ENCODE measurements around the gene CDIPT. TPM values are rescaled to one million over a fixed set of nuclear protein-coding genes. Genes with fewer than 3 reads are reported as not detected.

CDIPT gene
- total RNA-seq, 1 donor from 2014 or later, result 68.6 TPM

- TF ChIP-seq CTCF (IDR thresholded peaks at IDR 0.05; ENCODE audit: borderline replicate concordance), result no peak
- intact Hi-C loops (cut with micrococcal nuclease), result no loop called here
- H3K9me3 ChIP-seq (replicated peaks), result no peaks in the 10 kb centered on the region
- peaks cover 28% of the 10 kb centered on the region for H3K36me3 ChIP-seq
- no peak for DNase-seq
- peak overlapping the region; percentile 95 for H3K4me3 ChIP-seq
- H3K4me1 ChIP-seq, result peaks cover 31% of the 10 kb centered on the region
- peak overlapping the region; percentile 94 for H3K27ac ChIP-seq (replicated peaks)
- H3K27me3 ChIP-seq (ENCODE audit: low read depth), result no peaks in the 10 kb centered on the region
Measured at GRCh38 chr16:29863669-29863984, 601 bp upstream of the CDIPT start.

GRCh38 chr16:29862383-29862883, 593 bp downstream of the CDIPT start:
- peak; percentile 24 for DNase-seq
- intact Hi-C loops (cut with micrococcal nuclease), result no loop called here

GRCh38 chr16:29860218-29860617, 2.8 kb downstream of the CDIPT start:
- Histone ChIP-seq H3K4me3 (no peak overlapping the region), H3K36me3 (peaks cover 33% of the 10 kb centered on the region), H3K4me1 (peaks cover 38% of the 10 kb centered on the region), H3K27me3 (ENCODE audit: low read depth) (no peaks in the 10 kb centered on the region), H3K27ac (replicated peaks) (no peak overlapping the region), H3K9me3 (replicated peaks) (no peaks in the 10 kb centered on the region)
- intact Hi-C loops (cut with micrococcal nuclease), result no loop called here
- no peak for TF ChIP-seq CTCF (IDR thresholded peaks at IDR 0.05; ENCODE audit: borderline replicate concordance)
- DNase-seq, result peak; percentile 41

More at GRCh38 chr16:29862383-29862883, 593 bp downstream of the CDIPT start:
- Histone ChIP-seq H3K9me3 (replicated peaks) (no peaks in the 10 kb centered on the region), H3K27me3 (ENCODE audit: low read depth) (no peaks in the 10 kb centered on the region), H3K4me1 (peaks cover 31% of the 10 kb centered on the region), H3K27ac (replicated peaks) (peak overlapping the region; percentile 94), H3K36me3 (peaks cover 33% of the 10 kb centered on the region), H3K4me3 (peak overlapping the region; percentile 95)
- no peak for TF ChIP-seq CTCF (IDR thresholded peaks at IDR 0.05; ENCODE audit: borderline replicate concordance)

- no peaks in the 10 kb centered on the region for H3K27me3 ChIP-seq (ENCODE audit: low read depth)
- no peak overlapping the region for H3K27ac ChIP-seq (replicated peaks)
- peaks cover 33% of the 10 kb centered on the region for H3K36me3 ChIP-seq
- TF ChIP-seq CTCF (IDR thresholded peaks at IDR 0.05; ENCODE audit: borderline replicate concordance), result no peak
- H3K9me3 ChIP-seq (replicated peaks), result no peaks in the 10 kb centered on the region
- no peak for DNase-seq
- H3K4me3 ChIP-seq, result no peak overlapping the region
- intact Hi-C loops (cut with micrococcal nuclease), result no loop called here
- peaks cover 38% of the 10 kb centered on the region for H3K4me1 ChIP-seq
Measured at GRCh38 chr16:29858974-29859373, 4.1 kb downstream of the CDIPT start.

- Histone ChIP-seq H3K27me3 (ENCODE audit: low read depth) (no peaks in the 10 kb centered on the region), H3K9me3 (replicated peaks) (no peaks in the 10 kb centered on the region), H3K27ac (replicated peaks) (no peak overlapping the region), H3K36me3 (peaks cover 33% of the 10 kb centered on the region), H3K4me1 (peaks cover 34% of the 10 kb centered on the region), H3K4me3 (no peak overlapping the region)
- TF ChIP-seq CTCF (IDR thresholded peaks at IDR 0.05; ENCODE audit: borderline replicate concordance), result no peak
- intact Hi-C loops (cut with micrococcal nuclease), result no loop called here
- no peak for DNase-seq
Measured at GRCh38 chr16:29858149-29858849, 4.7 kb downstream of the CDIPT start.

All from left ventricle myocardium inferior (tissue), 1 donor.